ENCODE measurements around the gene CAPSL.

Gene CAPSL

GRCh38 chr5:35884773-35885172 lies 53.6 kb downstream of the CAPSL start:
- H3K4me3 ChIP-seq (ENCODE audit: low read depth, low read length) = no peak overlapping the region
- H3K36me3 ChIP-seq (ENCODE audit: control insufficient read depth, insufficient read depth, low read length) = no peaks in the 10 kb centered on the region
- H3K27me3 ChIP-seq (ENCODE audit: control insufficient read depth, insufficient read depth, low read length) = no peaks in the 10 kb centered on the region
- peaks cover 4% of the 10 kb centered on the region for H3K4me1 ChIP-seq (ENCODE audit: control insufficient read depth, insufficient read depth, low read length)
- no peak overlapping the region for H3K9ac ChIP-seq (ENCODE audit: low read depth, low read length)
- no peaks in the 10 kb centered on the region for H3K9me3 ChIP-seq (ENCODE audit: control insufficient read depth, insufficient read depth, low read length)

GRCh38 chr5:35884191-35884769 lies 54.1 kb downstream of the CAPSL start:
- Histone ChIP-seq H3K27me3 (ENCODE audit: control insufficient read depth, insufficient read depth, low read length) (no peaks in the 10 kb centered on the region), H3K36me3 (ENCODE audit: control insufficient read depth, insufficient read depth, low read length) (no peaks in the 10 kb centered on the region), H3K9me3 (ENCODE audit: control insufficient read depth, insufficient read depth, low read length) (no peaks in the 10 kb centered on the region), H3K9ac (ENCODE audit: low read depth, low read length) (no peak overlapping the region), H3K4me1 (ENCODE audit: control insufficient read depth, insufficient read depth, low read length) (peaks cover 4% of the 10 kb centered on the region), H3K4me3 (ENCODE audit: low read depth, low read length) (no peak overlapping the region)

GRCh38 chr5:35881758-35882157 lies 56.7 kb downstream of the CAPSL start:
- no peaks in the 10 kb centered on the region for H3K4me1 ChIP-seq (ENCODE audit: control insufficient read depth, insufficient read depth, low read length)
- H3K9me3 ChIP-seq (ENCODE audit: control insufficient read depth, insufficient read depth, low read length) = no peaks in the 10 kb centered on the region
- H3K4me3 ChIP-seq (ENCODE audit: low read depth, low read length) = no peak overlapping the region
- no peaks in the 10 kb centered on the region for H3K36me3 ChIP-seq (ENCODE audit: control insufficient read depth, insufficient read depth, low read length)
- no peaks in the 10 kb centered on the region for H3K27me3 ChIP-seq (ENCODE audit: control insufficient read depth, insufficient read depth, low read length)
- no peak overlapping the region for H3K9ac ChIP-seq (ENCODE audit: low read depth, low read length)

- no peak overlapping the region for H3K4me3 ChIP-seq (ENCODE audit: low read depth, low read length)
- H3K4me1 ChIP-seq (ENCODE audit: control insufficient read depth, insufficient read depth, low read length) = no peaks in the 10 kb centered on the region
- H3K9me3 ChIP-seq (ENCODE audit: control insufficient read depth, insufficient read depth, low read length) = no peaks in the 10 kb centered on the region
- H3K9ac ChIP-seq (ENCODE audit: low read depth, low read length) = no peak overlapping the region
- no peaks in the 10 kb centered on the region for H3K36me3 ChIP-seq (ENCODE audit: control insufficient read depth, insufficient read depth, low read length)
- H3K27me3 ChIP-seq (ENCODE audit: control insufficient read depth, insufficient read depth, low read length) = no peaks in the 10 kb centered on the region
Observed at GRCh38 chr5:35880156-35880555, 58.3 kb downstream of the CAPSL start.

GRCh38 chr5:35879649-35880048 lies 58.8 kb downstream of the CAPSL start:
- Histone ChIP-seq H3K9me3 (ENCODE audit: control insufficient read depth, insufficient read depth, low read length) (no peaks in the 10 kb centered on the region), H3K4me1 (ENCODE audit: control insufficient read depth, insufficient read depth, low read length) (no peaks in the 10 kb centered on the region), H3K9ac (ENCODE audit: low read depth, low read length) (no peak overlapping the region), H3K36me3 (ENCODE audit: control insufficient read depth, insufficient read depth, low read length) (no peaks in the 10 kb centered on the region), H3K27me3 (ENCODE audit: control insufficient read depth, insufficient read depth, low read length) (no peaks in the 10 kb centered on the region), H3K4me3 (ENCODE audit: low read depth, low read length) (no peak overlapping the region)

GRCh38 chr5:35879096-35879495 lies 59.3 kb downstream of the CAPSL start:
- no peak overlapping the region for H3K4me3 ChIP-seq (ENCODE audit: low read depth, low read length)
- no peaks in the 10 kb centered on the region for H3K27me3 ChIP-seq (ENCODE audit: control insufficient read depth, insufficient read depth, low read length)
- no peaks in the 10 kb centered on the region for H3K4me1 ChIP-seq (ENCODE audit: control insufficient read depth, insufficient read depth, low read length)
- H3K36me3 ChIP-seq (ENCODE audit: control insufficient read depth, insufficient read depth, low read length) = no peaks in the 10 kb centered on the region
- H3K9me3 ChIP-seq (ENCODE audit: control insufficient read depth, insufficient read depth, low read length) = no peaks in the 10 kb centered on the region
- no peak overlapping the region for H3K9ac ChIP-seq (ENCODE audit: low read depth, low read length)

GRCh38 chr5:35878079-35878478 lies 60.3 kb downstream of the CAPSL start:
- H3K9ac ChIP-seq (ENCODE audit: low read depth, low read length) = no peak overlapping the region
- no peaks in the 10 kb centered on the region for H3K4me1 ChIP-seq (ENCODE audit: control insufficient read depth, insufficient read depth, low read length)
- H3K4me3 ChIP-seq (ENCODE audit: low read depth, low read length) = no peak overlapping the region
- H3K9me3 ChIP-seq (ENCODE audit: control insufficient read depth, insufficient read depth, low read length) = no peaks in the 10 kb centered on the region
- no peaks in the 10 kb centered on the region for H3K36me3 ChIP-seq (ENCODE audit: control insufficient read depth, insufficient read depth, low read length)
- no peaks in the 10 kb centered on the region for H3K27me3 ChIP-seq (ENCODE audit: control insufficient read depth, insufficient read depth, low read length)

- H3K4me1 ChIP-seq (ENCODE audit: control insufficient read depth, insufficient read depth, low read length) = no peaks in the 10 kb centered on the region
- no peak overlapping the region for H3K9ac ChIP-seq (ENCODE audit: low read depth, low read length)
- H3K9me3 ChIP-seq (ENCODE audit: control insufficient read depth, insufficient read depth, low read length) = no peaks in the 10 kb centered on the region
- H3K27me3 ChIP-seq (ENCODE audit: control insufficient read depth, insufficient read depth, low read length) = no peaks in the 10 kb centered on the region
- no peaks in the 10 kb centered on the region for H3K36me3 ChIP-seq (ENCODE audit: control insufficient read depth, insufficient read depth, low read length)
- H3K4me3 ChIP-seq (ENCODE audit: low read depth, low read length) = no peak overlapping the region
Observed at GRCh38 chr5:35877655-35878054, 60.8 kb downstream of the CAPSL start.

GRCh38 chr5:35876922-35877321 lies 61.5 kb downstream of the CAPSL start:
- no peaks in the 10 kb centered on the region for H3K9me3 ChIP-seq (ENCODE audit: control insufficient read depth, insufficient read depth, low read length)
- no peaks in the 10 kb centered on the region for H3K4me1 ChIP-seq (ENCODE audit: control insufficient read depth, insufficient read depth, low read length)
- H3K4me3 ChIP-seq (ENCODE audit: low read depth, low read length) = no peak overlapping the region
- H3K36me3 ChIP-seq (ENCODE audit: control insufficient read depth, insufficient read depth, low read length) = no peaks in the 10 kb centered on the region
- no peaks in the 10 kb centered on the region for H3K27me3 ChIP-seq (ENCODE audit: control insufficient read depth, insufficient read depth, low read length)
- no peak overlapping the region for H3K9ac ChIP-seq (ENCODE audit: low read depth, low read length)

- no peaks in the 10 kb centered on the region for H3K36me3 ChIP-seq (ENCODE audit: control insufficient read depth, insufficient read depth, low read length)
- no peaks in the 10 kb centered on the region for H3K27me3 ChIP-seq (ENCODE audit: control insufficient read depth, insufficient read depth, low read length)
- no peak overlapping the region for H3K4me3 ChIP-seq (ENCODE audit: low read depth, low read length)
- no peak overlapping the region for H3K9ac ChIP-seq (ENCODE audit: low read depth, low read length)
- H3K4me1 ChIP-seq (ENCODE audit: control insufficient read depth, insufficient read depth, low read length) = no peaks in the 10 kb centered on the region
- no peaks in the 10 kb centered on the region for H3K9me3 ChIP-seq (ENCODE audit: control insufficient read depth, insufficient read depth, low read length)
Observed at GRCh38 chr5:35876454-35876853, 62.0 kb downstream of the CAPSL start.

- Histone ChIP-seq H3K4me1 (ENCODE audit: control insufficient read depth, insufficient read depth, low read length) (no peaks in the 10 kb centered on the region), H3K27me3 (ENCODE audit: control insufficient read depth, insufficient read depth, low read length) (no peaks in the 10 kb centered on the region), H3K9ac (ENCODE audit: low read depth, low read length) (no peak overlapping the region), H3K9me3 (ENCODE audit: control insufficient read depth, insufficient read depth, low read length) (no peaks in the 10 kb centered on the region), H3K36me3 (ENCODE audit: control insufficient read depth, insufficient read depth, low read length) (no peaks in the 10 kb centered on the region), H3K4me3 (ENCODE audit: low read depth, low read length) (no peak overlapping the region)
Observed at GRCh38 chr5:35870605-35871004, 67.8 kb downstream of the CAPSL start.

GRCh38 chr5:35869685-35870277 lies 68.6 kb downstream of the CAPSL start:
- no peaks in the 10 kb centered on the region for H3K9me3 ChIP-seq (ENCODE audit: control insufficient read depth, insufficient read depth, low read length)
- no peaks in the 10 kb centered on the region for H3K27me3 ChIP-seq (ENCODE audit: control insufficient read depth, insufficient read depth, low read length)
- no peak overlapping the region for H3K9ac ChIP-seq (ENCODE audit: low read depth, low read length)
- H3K36me3 ChIP-seq (ENCODE audit: control insufficient read depth, insufficient read depth, low read length) = no peaks in the 10 kb centered on the region
- H3K4me3 ChIP-seq (ENCODE audit: low read depth, low read length) = no peak overlapping the region
- H3K4me1 ChIP-seq (ENCODE audit: control insufficient read depth, insufficient read depth, low read length) = no peaks in the 10 kb centered on the region

Measured in iPS-15b (cell line).